Neural crest cell (in vitro differentiated cells): ENCODE results near the gene GPX6. TPM values are rescaled to one million over a fixed set of nuclear protein-coding genes. Genes with fewer than 3 reads are reported as not detected.

Source experiments
- DNase-seq: peaks from one replicate; pipeline ENCODE4 v3.0.0; 2021; ENCODE audit warnings: low read depth, mixed read lengths, low spot score
- H3K27ac Mint-ChIP-seq: one replicate; pipeline ENCODE4 v1.8.0; 2021; ENCODE audit warnings: mild to moderate bottlenecking, mixed read lengths; ENCODE audit not compliant: unreplicated experiment
- H3K27me3 Mint-ChIP-seq: 2 replicates; pipeline ENCODE4 v1.8.0; 2021; ENCODE audit warnings: low read depth, mild to moderate bottlenecking, mixed read lengths
- H3K36me3 Mint-ChIP-seq: 2 replicates; pipeline ENCODE4 v1.8.0; 2021; ENCODE audit warnings: low read depth, mild to moderate bottlenecking, mixed read lengths
- H3K4me1 Mint-ChIP-seq: 2 replicates; pipeline ENCODE4 v1.8.0; 2021; ENCODE audit warnings: mixed read lengths
- H3K4me3 Mint-ChIP-seq: one replicate; pipeline ENCODE4 v1.8.0; 2021; ENCODE audit warnings: mild to moderate bottlenecking, mixed read lengths
- H3K9me3 Mint-ChIP-seq: 2 replicates; pipeline ENCODE4 v1.8.0; 2021; ENCODE audit warnings: mixed read lengths
- CTCF ChIP-seq: fragments of 200-600 bp; sonication (generic); conservative IDR thresholded peaks from 2 replicates; pipeline ENCODE4 v1.5.0; 2021; ENCODE audit warnings: antibody characterized with exemption, mild to moderate bottlenecking
- total RNA-seq: library from RNA; stranded (reverse); gene quantifications from 2 replicates; pipeline ENCODE4 v1.2.1, GENCODE V29; 2021

GPX6 gene
- total RNA-seq, 1 donor from 2014 or later = not detected

GRCh38 chr6:28501259-28501658 is 14.3 kb downstream of the GPX6 start:
- H3K4me1 Mint-ChIP-seq = peaks cover 20% of the 10 kb centered on the region
- no peak overlapping the region for H3K27ac Mint-ChIP-seq
- no peak for TF ChIP-seq CTCF
- H3K9me3 Mint-ChIP-seq = no peaks in the 10 kb centered on the region
- H3K4me3 Mint-ChIP-seq = no peak overlapping the region
- no peaks in the 10 kb centered on the region for H3K36me3 Mint-ChIP-seq
- no peaks in the 10 kb centered on the region for H3K27me3 Mint-ChIP-seq
- DNase-seq = no peak

- H3K36me3 Mint-ChIP-seq = no peaks in the 10 kb centered on the region
- no peak overlapping the region for H3K27ac Mint-ChIP-seq
- H3K4me1 Mint-ChIP-seq = peaks cover 18% of the 10 kb centered on the region
- peak overlapping the region; percentile 11 for H3K4me3 Mint-ChIP-seq
- no peaks in the 10 kb centered on the region for H3K27me3 Mint-ChIP-seq
- no peaks in the 10 kb centered on the region for H3K9me3 Mint-ChIP-seq
- DNase-seq = no peak
- TF ChIP-seq CTCF = no peak
Measured at GRCh38 chr6:28497893-28498292, 17.7 kb downstream of the GPX6 start.

- Mint-ChIP-seq H3K36me3 (no peaks in the 10 kb centered on the region), H3K4me1 (peaks cover 18% of the 10 kb centered on the region), H3K4me3 (no peak overlapping the region), H3K9me3 (no peaks in the 10 kb centered on the region), H3K27ac (no peak overlapping the region), H3K27me3 (no peaks in the 10 kb centered on the region)
- no peak for TF ChIP-seq CTCF
- DNase-seq = no peak
Measured at GRCh38 chr6:28497306-28497705, 18.3 kb downstream of the GPX6 start.

GRCh38 chr6:28496099-28496779 is 19.4 kb downstream of the GPX6 start:
- Mint-ChIP-seq H3K9me3 (no peaks in the 10 kb centered on the region), H3K4me1 (peaks cover 22% of the 10 kb centered on the region), H3K4me3 (no peak overlapping the region), H3K27me3 (peaks cover 5% of the 10 kb centered on the region), H3K36me3 (no peaks in the 10 kb centered on the region), H3K27ac (no peak overlapping the region)
- DNase-seq = no peak
- TF ChIP-seq CTCF = peak; percentile 61

- Mint-ChIP-seq H3K9me3 (no peaks in the 10 kb centered on the region), H3K4me1 (peaks cover 27% of the 10 kb centered on the region), H3K4me3 (peak overlapping the region; percentile 20), H3K36me3 (no peaks in the 10 kb centered on the region), H3K27me3 (peaks cover 37% of the 10 kb centered on the region), H3K27ac (no peak overlapping the region)
- DNase-seq = no peak
- TF ChIP-seq CTCF = no peak
Measured at GRCh38 chr6:28491984-28492317, 23.6 kb downstream of the GPX6 start.
